ENCODE results near the gene CNTN1.

The CNTN1 gene

DNA sequence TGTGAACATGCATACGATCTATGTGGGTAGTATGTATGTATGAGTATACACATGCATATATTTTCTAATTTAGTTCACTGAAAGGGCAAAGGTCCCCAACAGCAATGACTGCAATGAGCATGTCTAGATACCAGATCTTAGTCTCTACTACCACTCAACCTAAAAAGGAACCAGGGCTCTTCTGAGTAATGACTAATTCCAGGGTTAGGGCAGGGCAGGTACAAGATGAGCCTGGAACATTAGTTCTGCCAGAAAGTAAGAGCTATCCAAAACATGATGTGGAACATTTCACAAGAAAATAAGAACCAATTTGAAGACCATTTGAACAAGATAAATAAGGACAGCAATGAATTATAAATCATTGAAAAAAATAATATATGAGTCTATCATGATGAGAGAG, 404.6 kb downstream of the CNTN1 start:
- no peak overlapping the region for H3K27ac ChIP-seq (ENCODE audit: low read depth, low read length)
- no peak overlapping the region for H3K4me3 ChIP-seq (ENCODE audit: low read length)
- no peak overlapping the region for H2BK120ac ChIP-seq (ENCODE audit: low read depth, low read length)
- H3K18ac ChIP-seq (ENCODE audit: low read length): no peak overlapping the region
- no peak overlapping the region for H4K8ac ChIP-seq (ENCODE audit: low read depth, low read length)
- no peaks in the 10 kb centered on the region for H3K27me3 ChIP-seq (ENCODE audit: insufficient read depth, low read length, poor library complexity)
- H3K4me2 ChIP-seq (ENCODE audit: low read length): no peak overlapping the region
- no peaks in the 10 kb centered on the region for H3K36me3 ChIP-seq (ENCODE audit: control insufficient read depth, insufficient read depth, low read length)
- no peak overlapping the region for H2AK5ac ChIP-seq (ENCODE audit: low read length)
- no peaks in the 10 kb centered on the region for H3K79me2 ChIP-seq (ENCODE audit: control insufficient read depth, insufficient read depth, low read length)
- no peak overlapping the region for H3K9ac ChIP-seq (ENCODE audit: low read length)
- H3K79me1 ChIP-seq (ENCODE audit: low read length): no peaks in the 10 kb centered on the region
- no peak overlapping the region for H3K56ac ChIP-seq (ENCODE audit: low read length)
- no peak for DNase-seq
- no peak overlapping the region for H3K23ac ChIP-seq (ENCODE audit: low read length)
- no peak overlapping the region for H3K4ac ChIP-seq (ENCODE audit: low read depth, low read length)
- H3K4me1 ChIP-seq (ENCODE audit: control insufficient read depth, low read depth, low read length): no peaks in the 10 kb centered on the region
- WGBS (ENCODE audit: extremely low coverage, insufficient coverage, low lambda C conversion rate): no CpG with 5 or more reads among the region's 1 CpG
- H2BK15ac ChIP-seq (replicated peaks; ENCODE audit: low read depth): no peak overlapping the region
- H4K5ac ChIP-seq (ENCODE audit: low read length): no peak overlapping the region
- no peak overlapping the region for H2BK5ac ChIP-seq (ENCODE audit: low read length)

DNA sequence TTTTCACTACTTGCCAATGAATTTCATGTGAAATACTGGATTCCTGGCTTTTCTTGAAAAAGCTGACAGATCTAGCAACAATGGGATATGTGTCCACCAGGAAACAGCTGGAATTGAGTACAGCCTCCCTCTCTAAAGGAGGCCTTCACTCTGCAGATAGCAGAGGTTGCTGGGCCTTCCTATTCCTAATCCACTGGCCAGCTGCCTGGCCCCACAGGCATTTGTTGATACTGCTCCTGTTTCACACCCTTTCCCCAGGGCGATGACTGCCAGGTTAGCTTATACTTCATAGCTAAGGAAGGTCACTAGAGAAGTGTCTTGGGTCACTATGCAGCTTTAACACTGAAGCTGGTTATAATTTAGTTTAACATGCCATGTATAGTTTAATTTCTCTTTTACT, 408.3 kb downstream of the CNTN1 start:
- Histone ChIP-seq H3K4me3 (ENCODE audit: low read length) (no peak overlapping the region), H3K18ac (ENCODE audit: low read length) (no peak overlapping the region), H3K23ac (ENCODE audit: low read length) (no peak overlapping the region), H3K4me2 (ENCODE audit: low read length) (no peak overlapping the region), H2BK15ac (replicated peaks; ENCODE audit: low read depth) (no peak overlapping the region), H3K9ac (ENCODE audit: low read length) (no peak overlapping the region), H3K4ac (ENCODE audit: low read depth, low read length) (no peak overlapping the region), H3K56ac (ENCODE audit: low read length) (no peak overlapping the region), H2BK120ac (ENCODE audit: low read depth, low read length) (no peak overlapping the region), H2BK5ac (ENCODE audit: low read length) (no peak overlapping the region), H3K79me1 (ENCODE audit: low read length) (no peaks in the 10 kb centered on the region), H3K27ac (ENCODE audit: low read depth, low read length) (no peak overlapping the region), H3K27me3 (ENCODE audit: insufficient read depth, low read length, poor library complexity) (no peaks in the 10 kb centered on the region), H2AK5ac (ENCODE audit: low read length) (no peak overlapping the region), H3K4me1 (ENCODE audit: control insufficient read depth, low read depth, low read length) (no peaks in the 10 kb centered on the region), H4K5ac (ENCODE audit: low read length) (no peak overlapping the region), H3K79me2 (ENCODE audit: control insufficient read depth, insufficient read depth, low read length) (no peaks in the 10 kb centered on the region), H3K36me3 (ENCODE audit: control insufficient read depth, insufficient read depth, low read length) (no peaks in the 10 kb centered on the region), H4K8ac (ENCODE audit: low read depth, low read length) (no peak overlapping the region)
- WGBS (ENCODE audit: extremely low coverage, insufficient coverage, low lambda C conversion rate): no CpG with 5 or more reads among the region's 1 CpG
- DNase-seq: peak; percentile 43

DNA sequence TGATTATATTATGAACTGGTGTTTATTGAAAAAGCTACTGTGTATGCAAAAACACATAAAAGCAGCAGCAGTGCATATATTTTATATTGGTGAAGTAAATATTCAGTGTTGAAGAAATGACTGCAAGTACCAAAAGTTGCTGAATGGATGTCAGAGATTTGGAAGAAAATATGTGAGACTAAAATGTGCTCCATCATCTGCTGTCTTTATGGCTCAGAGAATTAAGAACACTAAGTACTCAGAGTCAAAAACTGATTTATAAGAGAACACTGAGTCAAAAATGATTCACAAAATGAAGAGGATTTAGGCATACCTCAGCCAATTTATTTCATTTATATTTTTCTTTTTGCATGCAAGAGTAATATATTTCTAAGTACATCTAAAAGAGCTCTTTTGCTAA, 409.6 kb downstream of the CNTN1 start:
- no peak overlapping the region for H2BK5ac ChIP-seq (ENCODE audit: low read length)
- H3K9ac ChIP-seq (ENCODE audit: low read length): no peak overlapping the region
- H3K27ac ChIP-seq (ENCODE audit: low read depth, low read length): no peak overlapping the region
- no peaks in the 10 kb centered on the region for H3K79me2 ChIP-seq (ENCODE audit: control insufficient read depth, insufficient read depth, low read length)
- H3K4me2 ChIP-seq (ENCODE audit: low read length): no peak overlapping the region
- no peaks in the 10 kb centered on the region for H3K79me1 ChIP-seq (ENCODE audit: low read length)
- H3K56ac ChIP-seq (ENCODE audit: low read length): no peak overlapping the region
- no peak overlapping the region for H3K4me3 ChIP-seq (ENCODE audit: low read length)
- H3K18ac ChIP-seq (ENCODE audit: low read length): no peak overlapping the region
- H4K8ac ChIP-seq (ENCODE audit: low read depth, low read length): no peak overlapping the region
- no peak overlapping the region for H2AK5ac ChIP-seq (ENCODE audit: low read length)
- H3K36me3 ChIP-seq (ENCODE audit: control insufficient read depth, insufficient read depth, low read length): no peaks in the 10 kb centered on the region
- H3K4me1 ChIP-seq (ENCODE audit: control insufficient read depth, low read depth, low read length): no peaks in the 10 kb centered on the region
- no peak overlapping the region for H2BK15ac ChIP-seq (replicated peaks; ENCODE audit: low read depth)
- no peak for DNase-seq
- H4K5ac ChIP-seq (ENCODE audit: low read length): no peak overlapping the region
- no peaks in the 10 kb centered on the region for H3K27me3 ChIP-seq (ENCODE audit: insufficient read depth, low read length, poor library complexity)
- H3K23ac ChIP-seq (ENCODE audit: low read length): no peak overlapping the region
- H3K4ac ChIP-seq (ENCODE audit: low read depth, low read length): no peak overlapping the region
- H2BK120ac ChIP-seq (ENCODE audit: low read depth, low read length): no peak overlapping the region

DNA sequence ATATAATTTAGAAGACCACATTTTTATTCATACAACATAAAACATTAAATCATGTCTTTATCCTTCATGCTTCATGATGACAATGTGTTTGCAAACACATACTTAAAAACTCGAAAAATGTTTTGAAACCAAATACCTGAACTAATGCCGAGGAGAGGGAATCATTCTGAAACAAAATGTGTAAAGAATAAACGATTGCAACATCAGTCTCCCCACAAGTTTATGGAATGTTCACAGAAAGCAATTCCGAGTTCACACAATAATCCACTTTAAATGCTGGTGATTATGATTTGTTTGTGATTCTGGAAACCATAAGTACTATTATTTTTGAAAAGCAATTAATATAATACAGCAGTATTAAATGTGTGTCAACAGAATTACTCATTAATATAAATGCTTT, 411.4 kb downstream of the CNTN1 start:
- Histone ChIP-seq H4K8ac (ENCODE audit: low read depth, low read length) (no peak overlapping the region), H3K23ac (ENCODE audit: low read length) (no peak overlapping the region), H2BK15ac (replicated peaks; ENCODE audit: low read depth) (no peak overlapping the region), H3K79me1 (ENCODE audit: low read length) (no peaks in the 10 kb centered on the region), H2BK120ac (ENCODE audit: low read depth, low read length) (no peak overlapping the region), H3K18ac (ENCODE audit: low read length) (no peak overlapping the region), H3K9ac (ENCODE audit: low read length) (no peak overlapping the region), H4K5ac (ENCODE audit: low read length) (no peak overlapping the region), H3K27me3 (ENCODE audit: insufficient read depth, low read length, poor library complexity) (no peaks in the 10 kb centered on the region), H3K56ac (ENCODE audit: low read length) (no peak overlapping the region), H2AK5ac (ENCODE audit: low read length) (no peak overlapping the region), H3K27ac (ENCODE audit: low read depth, low read length) (no peak overlapping the region), H3K4me2 (ENCODE audit: low read length) (no peak overlapping the region), H3K36me3 (ENCODE audit: control insufficient read depth, insufficient read depth, low read length) (no peaks in the 10 kb centered on the region), H2BK5ac (ENCODE audit: low read length) (no peak overlapping the region), H3K4ac (ENCODE audit: low read depth, low read length) (no peak overlapping the region), H3K4me1 (ENCODE audit: control insufficient read depth, low read depth, low read length) (no peaks in the 10 kb centered on the region), H3K79me2 (ENCODE audit: control insufficient read depth, insufficient read depth, low read length) (no peaks in the 10 kb centered on the region), H3K4me3 (ENCODE audit: low read length) (no peak overlapping the region)
- WGBS (ENCODE audit: extremely low coverage, insufficient coverage, low lambda C conversion rate): no CpG with 5 or more reads among the region's 4 CpGs
- no peak for DNase-seq

DNA sequence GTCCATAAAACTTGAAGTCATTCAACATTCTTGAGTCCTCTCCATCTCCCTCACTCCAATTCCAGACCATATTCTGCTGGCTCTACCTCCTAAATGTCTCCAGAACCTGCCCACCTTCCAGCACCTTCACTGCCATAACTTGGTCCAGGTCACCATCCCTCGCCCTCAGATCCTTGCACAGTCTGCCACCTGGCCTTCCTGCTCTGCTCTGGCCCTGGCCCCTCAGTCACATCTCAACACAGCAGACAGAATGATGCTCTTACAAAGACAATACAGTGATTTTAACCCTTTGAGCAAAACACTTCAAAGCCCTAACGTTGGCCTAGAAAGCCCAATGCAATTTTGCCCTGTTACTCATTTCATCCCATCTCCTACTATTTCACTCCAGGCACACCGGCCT, 414.1 kb downstream of the CNTN1 start:
- Histone ChIP-seq H2BK5ac (ENCODE audit: low read length) (no peak overlapping the region), H3K18ac (ENCODE audit: low read length) (no peak overlapping the region), H3K4me2 (ENCODE audit: low read length) (no peak overlapping the region), H3K4me1 (ENCODE audit: control insufficient read depth, low read depth, low read length) (no peaks in the 10 kb centered on the region), H4K5ac (ENCODE audit: low read length) (no peak overlapping the region), H4K8ac (ENCODE audit: low read depth, low read length) (no peak overlapping the region), H3K79me2 (ENCODE audit: control insufficient read depth, insufficient read depth, low read length) (no peaks in the 10 kb centered on the region), H3K27me3 (ENCODE audit: insufficient read depth, low read length, poor library complexity) (no peaks in the 10 kb centered on the region), H3K36me3 (ENCODE audit: control insufficient read depth, insufficient read depth, low read length) (no peaks in the 10 kb centered on the region), H3K56ac (ENCODE audit: low read length) (no peak overlapping the region), H2BK120ac (ENCODE audit: low read depth, low read length) (no peak overlapping the region), H3K9ac (ENCODE audit: low read length) (no peak overlapping the region), H2AK5ac (ENCODE audit: low read length) (no peak overlapping the region), H3K79me1 (ENCODE audit: low read length) (no peaks in the 10 kb centered on the region), H3K23ac (ENCODE audit: low read length) (no peak overlapping the region), H3K4ac (ENCODE audit: low read depth, low read length) (no peak overlapping the region), H3K27ac (ENCODE audit: low read depth, low read length) (no peak overlapping the region), H3K4me3 (ENCODE audit: low read length) (no peak overlapping the region), H2BK15ac (replicated peaks; ENCODE audit: low read depth) (no peak overlapping the region)
- WGBS (ENCODE audit: extremely low coverage, insufficient coverage, low lambda C conversion rate): no CpG with 5 or more reads among the region's 3 CpGs
- DNase-seq: no peak

DNA sequence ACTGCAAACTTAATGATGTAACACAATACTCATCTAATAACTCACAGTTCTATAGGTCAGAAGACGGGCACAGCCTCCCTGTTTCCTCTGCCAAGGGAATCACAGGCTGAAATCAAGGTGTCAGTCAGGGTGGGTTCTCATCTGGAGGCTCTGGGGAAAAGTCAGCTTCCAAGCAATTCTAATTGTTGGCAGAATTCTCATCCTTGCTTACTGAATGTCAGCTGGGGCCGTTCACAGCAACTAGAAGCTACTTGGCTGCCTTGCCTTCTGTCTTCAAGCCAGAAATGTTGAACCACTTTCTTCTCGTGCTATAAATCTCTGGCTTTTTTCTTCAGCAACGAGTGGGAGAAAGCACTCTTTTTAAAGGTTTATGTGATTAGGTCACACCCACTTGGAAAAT, 415.8 kb downstream of the CNTN1 start:
- no CpG with 5 or more reads among the region's 4 CpGs for whole genome bisulfite sequencing (ENCODE audit: extremely low coverage, insufficient coverage, low lambda C conversion rate)
- no peak overlapping the region for H2BK5ac ChIP-seq (ENCODE audit: low read length)
- no peak overlapping the region for H4K5ac ChIP-seq (ENCODE audit: low read length)
- H3K56ac ChIP-seq (ENCODE audit: low read length): no peak overlapping the region
- no peak overlapping the region for H3K4me2 ChIP-seq (ENCODE audit: low read length)
- no peak overlapping the region for H3K23ac ChIP-seq (ENCODE audit: low read length)
- H3K79me2 ChIP-seq (ENCODE audit: control insufficient read depth, insufficient read depth, low read length): no peaks in the 10 kb centered on the region
- H3K4me3 ChIP-seq (ENCODE audit: low read length): no peak overlapping the region
- H3K79me1 ChIP-seq (ENCODE audit: low read length): no peaks in the 10 kb centered on the region
- H3K18ac ChIP-seq (ENCODE audit: low read length): no peak overlapping the region
- H4K8ac ChIP-seq (ENCODE audit: low read depth, low read length): no peak overlapping the region
- H3K4me1 ChIP-seq (ENCODE audit: control insufficient read depth, low read depth, low read length): no peaks in the 10 kb centered on the region
- no peak overlapping the region for H3K9ac ChIP-seq (ENCODE audit: low read length)
- no peaks in the 10 kb centered on the region for H3K27me3 ChIP-seq (ENCODE audit: insufficient read depth, low read length, poor library complexity)
- H2BK120ac ChIP-seq (ENCODE audit: low read depth, low read length): no peak overlapping the region
- no peak overlapping the region for H3K27ac ChIP-seq (ENCODE audit: low read depth, low read length)
- H2BK15ac ChIP-seq (replicated peaks; ENCODE audit: low read depth): no peak overlapping the region
- no peak overlapping the region for H2AK5ac ChIP-seq (ENCODE audit: low read length)
- no peak overlapping the region for H3K4ac ChIP-seq (ENCODE audit: low read depth, low read length)
- DNase-seq: no peak
- H3K36me3 ChIP-seq (ENCODE audit: control insufficient read depth, insufficient read depth, low read length): no peaks in the 10 kb centered on the region
